Activated CD8-positive, alpha-beta T cell treated with anti-CD3 and anti-CD28 coated beads, Interleukin-2, amount 10 ng/mL, durations not matched to agents 7 days and 5 days (primary cell): ENCODE results near the gene ACSL5. TPM values are rescaled to one million over a fixed set of nuclear protein-coding genes. Genes with fewer than 3 reads are reported as not detected.
"Not testable (repeated sequence)": the region's sequence is repeated elsewhere in the genome, so short reads cannot be mapped to it uniquely, and the experiment has no call there.

Experiments used
- ATAC-seq: fragments of 150-1000 bp; cut with Tn5 transposase; one replicate; pipeline ENCODE4 v1.10.0; 2021; ENCODE audit warnings: moderate library complexity
- CTCF ChIA-PET: fragments of 350-600 bp; sonication (Branson Sonifier 250); formaldehyde crosslinking; loops from one replicate; lab custom pipeline; 2021; ENCODE audit warnings: antibody characterized with exemption; lab: Charles Lee
- POLR2A ChIA-PET: fragments of 350-600 bp; sonication (Branson Sonifier 250); formaldehyde crosslinking; loops from one replicate; lab custom pipeline; 2021; ENCODE audit warnings: antibody characterized with exemption; lab: Charles Lee
- DNase-seq: peaks from one replicate; pipeline ENCODE4 v3.0.0-alpha.2; 2020
- H3K27ac Mint-ChIP-seq: one replicate; pipeline ENCODE4 v1.8.0; 2021; ENCODE audit warnings: mild to moderate bottlenecking, mixed read lengths
- H3K27me3 Mint-ChIP-seq: one replicate; pipeline ENCODE4 v1.8.0; 2021; ENCODE audit warnings: low read depth, mixed read lengths
- H3K36me3 Mint-ChIP-seq: one replicate; pipeline ENCODE4 v1.8.0; 2021; ENCODE audit warnings: low read depth, mixed read lengths
- H3K4me1 Mint-ChIP-seq: one replicate; pipeline ENCODE4 v1.8.0; 2021; ENCODE audit warnings: low read depth, mixed read lengths
- H3K4me3 Mint-ChIP-seq: one replicate; pipeline ENCODE4 v1.8.0; 2021; ENCODE audit warnings: mild to moderate bottlenecking, mixed read lengths
- H3K9me3 Mint-ChIP-seq: one replicate; pipeline ENCODE4 v1.8.0; 2022; ENCODE audit warnings: mixed read lengths; ENCODE audit not compliant: insufficient read depth
- total RNA-seq, 2 experiments: library from RNA; stranded (reverse); gene quantifications; one replicate each; pipeline ENCODE4 v1.2.3, GENCODE V29; 2021

The ACSL5 gene
- total RNA-seq, 2 experiments from 2014 or later: 50.7 to 53.1 TPM

GRCh38 chr10:112367516-112367915 is 6.4 kb upstream of the ACSL5 start:
- H3K4me3 Mint-ChIP-seq: no peak overlapping the region
- no peak for DNase-seq
- H3K4me1 Mint-ChIP-seq: peaks cover 17% of the 10 kb centered on the region
- H3K27ac Mint-ChIP-seq: no peak overlapping the region
- H3K9me3 Mint-ChIP-seq: peaks cover 5% of the 10 kb centered on the region
- ChIA-PET CTCF (no interaction called here), POLR2A (no interaction called here)
- peaks cover 3% of the 10 kb centered on the region for H3K36me3 Mint-ChIP-seq
- no peak for ATAC-seq
- peaks cover 2% of the 10 kb centered on the region for H3K27me3 Mint-ChIP-seq

DNA sequence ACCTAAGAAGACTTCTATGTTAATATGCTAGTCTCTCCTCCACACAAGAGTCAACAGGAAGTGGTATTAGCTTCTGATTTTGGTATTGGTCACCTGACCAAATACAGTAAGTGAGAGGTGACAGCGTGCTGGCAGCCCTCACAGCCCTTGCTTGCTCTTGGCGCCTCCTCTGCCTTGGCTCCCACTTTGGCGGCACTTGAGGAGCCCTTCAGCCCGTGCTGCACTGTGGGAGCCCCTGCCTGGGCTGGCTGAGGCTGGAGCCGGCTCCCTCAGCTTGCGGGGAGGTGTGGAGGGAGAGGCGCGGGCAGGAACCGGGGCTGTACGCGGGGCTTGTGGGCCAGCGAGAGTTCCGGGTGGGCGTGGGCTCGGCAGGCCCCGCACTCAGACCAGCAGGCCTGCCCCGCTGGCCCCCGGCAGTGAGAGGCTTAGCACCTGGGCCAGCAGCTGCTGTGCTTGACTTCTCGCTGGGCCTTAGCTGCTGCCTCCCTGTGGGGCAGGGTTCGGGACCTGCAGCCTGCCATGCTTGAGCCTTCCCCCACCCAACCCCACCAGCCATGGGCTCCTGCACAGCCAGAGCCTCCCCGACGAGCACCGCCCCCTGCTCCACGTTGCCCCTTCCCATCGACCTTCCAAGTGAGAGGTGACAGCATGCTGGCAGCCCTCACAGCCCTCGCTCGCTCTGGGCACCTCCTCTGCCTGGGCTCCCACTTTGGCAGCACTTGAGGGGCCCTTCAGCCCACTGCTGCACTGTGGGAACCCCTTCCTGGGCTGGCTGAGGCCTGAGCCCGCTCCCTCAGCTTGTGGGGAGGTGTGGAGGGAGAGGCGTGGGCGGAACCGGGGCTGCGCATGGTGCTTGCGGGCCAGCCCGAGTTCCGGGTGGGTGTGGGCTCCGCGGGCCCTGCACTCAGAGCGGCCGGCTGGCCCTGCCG is 4.2 kb upstream of the ACSL5 start:
- H3K36me3 Mint-ChIP-seq: peaks cover 3% of the 10 kb centered on the region
- CTCF ChIA-PET: no interaction called here
- POLR2A ChIA-PET: no interaction called here
- no peak overlapping the region for H3K27ac Mint-ChIP-seq
- peaks cover 2% of the 10 kb centered on the region for H3K27me3 Mint-ChIP-seq
- DNase-seq (no peak), ATAC-seq (peak; percentile 46)
- H3K4me3 Mint-ChIP-seq: no peak overlapping the region
- peaks cover 33% of the 10 kb centered on the region for H3K4me1 Mint-ChIP-seq
- H3K9me3 Mint-ChIP-seq: peaks cover 5% of the 10 kb centered on the region

DNA sequence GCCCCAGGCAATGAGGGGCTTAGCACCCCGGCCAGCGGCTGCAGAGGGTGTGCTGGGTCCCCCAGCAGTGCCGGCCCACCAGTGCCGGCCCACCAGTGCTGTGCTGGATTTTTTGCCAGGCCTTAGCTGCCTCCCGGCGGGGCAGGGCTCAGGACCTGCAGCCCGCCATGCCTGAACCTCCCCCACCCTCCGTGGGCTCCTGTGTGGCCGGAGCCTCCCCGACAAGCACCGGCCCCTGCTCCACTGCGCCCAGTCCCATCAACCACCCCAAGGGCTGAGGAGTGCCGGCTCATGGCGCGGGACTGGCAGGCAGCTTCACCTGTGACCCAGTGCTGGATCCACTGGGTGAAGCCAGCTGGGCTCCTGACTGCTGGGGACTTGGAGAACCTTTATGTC is 3.5 kb upstream of the ACSL5 start:
- Mint-ChIP-seq H3K36me3 (peaks cover 3% of the 10 kb centered on the region), H3K27me3 (peaks cover 2% of the 10 kb centered on the region), H3K4me3 (no peak overlapping the region), H3K27ac (no peak overlapping the region), H3K9me3 (peaks cover 5% of the 10 kb centered on the region), H3K4me1 (peaks cover 39% of the 10 kb centered on the region)
- POLR2A ChIA-PET: no interaction called here
- CTCF ChIA-PET: no interaction called here
- no peak for ATAC-seq
- no peak for DNase-seq

DNA sequence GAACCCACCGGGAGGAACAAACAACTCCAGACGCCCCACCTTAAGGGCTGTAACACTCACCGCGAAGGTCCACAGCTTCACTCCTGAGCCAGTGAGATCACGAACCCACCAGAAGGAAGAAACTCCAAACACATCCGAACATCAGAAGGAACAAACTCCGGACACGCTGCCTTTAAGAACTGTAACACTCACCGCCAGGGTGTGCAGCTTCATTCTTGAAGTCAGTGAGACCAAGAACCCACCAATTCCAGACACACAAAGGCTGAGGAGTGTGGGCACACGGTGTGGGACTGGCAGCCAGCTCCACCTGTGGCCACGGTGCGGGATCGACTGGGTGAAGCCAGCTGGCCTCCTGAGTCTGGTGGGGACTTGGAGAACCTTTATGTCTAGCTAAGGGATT is 2.6 kb upstream of the ACSL5 start:
- POLR2A ChIA-PET, DNase-seq, H3K27me3 Mint-ChIP-seq, H3K36me3 Mint-ChIP-seq, H3K27ac Mint-ChIP-seq, CTCF ChIA-PET, H3K9me3 Mint-ChIP-seq, ATAC-seq, H3K4me3 Mint-ChIP-seq: not testable (repeated sequence)
- peaks cover 42% of the 10 kb centered on the region for H3K4me1 Mint-ChIP-seq

- H3K4me1 Mint-ChIP-seq: peaks cover 49% of the 10 kb centered on the region
- H3K9me3 Mint-ChIP-seq, DNase-seq, H3K36me3 Mint-ChIP-seq, H3K27ac Mint-ChIP-seq, H3K4me3 Mint-ChIP-seq, H3K27me3 Mint-ChIP-seq, ATAC-seq: not testable (repeated sequence)
- POLR2A ChIA-PET: interaction anchor here (0.7 kb wide), 1 partner anchor 74 kb away, joined by 3 read pairs; no protein-coding TSS in a partner anchor
- CTCF ChIA-PET: interaction anchor here (0.8 kb wide), 1 partner anchor 60 kb away, joined by 3 read pairs; no protein-coding TSS in a partner anchor
Observed at GRCh38 chr10:112372182-112372810, 1.6 kb upstream of the ACSL5 start.

DNA sequence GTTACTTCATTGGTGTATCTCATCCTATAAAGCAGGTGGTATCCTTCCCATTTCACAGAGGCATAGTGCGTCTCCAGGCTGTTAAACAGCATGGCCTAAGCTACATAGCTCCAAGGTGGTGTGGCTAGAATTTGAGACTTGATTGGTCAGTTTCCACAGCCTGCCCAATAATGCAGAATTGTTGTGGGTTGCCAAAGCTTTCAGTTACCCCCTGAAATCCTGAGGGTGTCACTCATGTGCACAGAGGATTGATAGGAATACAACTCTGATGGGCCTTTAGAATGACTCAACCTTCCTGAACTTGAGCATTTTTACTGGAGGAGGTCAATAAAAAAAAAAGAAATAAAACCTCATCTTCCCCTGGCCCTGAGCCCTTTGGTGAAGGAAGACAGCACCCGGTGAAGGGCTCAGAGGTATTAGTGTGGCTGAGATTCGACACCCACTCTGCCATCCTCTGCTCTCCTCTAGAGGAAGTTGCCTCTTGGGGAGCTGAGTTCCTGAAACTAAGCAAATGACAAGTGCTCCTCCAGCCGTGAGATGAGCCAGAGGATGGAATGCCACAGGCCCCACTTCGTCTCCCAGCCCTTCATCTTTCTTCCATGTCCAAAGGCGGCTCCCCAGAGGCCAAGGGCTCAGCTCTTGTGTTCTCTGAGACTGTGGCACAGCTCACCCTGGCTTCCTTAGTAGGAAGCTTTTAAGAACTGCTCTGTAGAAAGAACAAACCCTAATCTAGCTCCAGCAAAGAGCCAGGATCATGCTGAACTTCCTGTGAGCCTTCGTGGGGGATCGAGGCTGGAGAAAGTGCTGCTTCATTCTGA is 1.0 kb downstream of the ACSL5 start:
- peak; percentile 31 for ATAC-seq
- CTCF ChIA-PET: interaction anchor here (0.9 to 2.7 kb wide), 9 partner anchors 10 to 97 kb away, joined by 3 to 22 read pairs (median 8); partner anchors contain the start of genes VTI1A and ZDHHC6
- H3K27me3 Mint-ChIP-seq: no peaks in the 10 kb centered on the region
- H3K36me3 Mint-ChIP-seq: peaks cover 19% of the 10 kb centered on the region
- H3K4me1 Mint-ChIP-seq: peaks cover 65% of the 10 kb centered on the region
- POLR2A ChIA-PET: interaction anchor here (0.6 to 3.8 kb wide), 9 partner anchors 9 to 193 kb away, joined by 3 to 37 read pairs (median 4); partner anchors contain the start of genes GPAM, VTI1A and ZDHHC6
- H3K9me3 Mint-ChIP-seq: peaks cover 5% of the 10 kb centered on the region
- H3K4me3 Mint-ChIP-seq: peak overlapping the region; percentile 98
- peak overlapping the region; percentile 100 for H3K27ac Mint-ChIP-seq
- peak; percentile 42 for DNase-seq

GRCh38 chr10:112375721-112376395 is 1.9 kb downstream of the ACSL5 start:
- peak; percentile 61 for DNase-seq
- Mint-ChIP-seq H3K27me3 (no peaks in the 10 kb centered on the region), H3K4me3 (peak overlapping the region; percentile 98), H3K36me3 (peaks cover 28% of the 10 kb centered on the region), H3K27ac (peak overlapping the region; percentile 100), H3K4me1 (peaks cover 68% of the 10 kb centered on the region), H3K9me3 (peaks cover 5% of the 10 kb centered on the region)
- ChIA-PET CTCF (interaction anchor here (0.8 to 2.7 kb wide), 11 partner anchors 10 to 96 kb away, joined by 3 to 22 read pairs (median 6); partner anchors contain the start of genes VTI1A and ZDHHC6), POLR2A (interaction anchor here (0.9 to 3.8 kb wide), 10 partner anchors 8 to 192 kb away, joined by 3 to 37 read pairs (median 4); partner anchors contain the start of genes GPAM, VTI1A and ZDHHC6)
- peak; percentile 90 for ATAC-seq

DNA sequence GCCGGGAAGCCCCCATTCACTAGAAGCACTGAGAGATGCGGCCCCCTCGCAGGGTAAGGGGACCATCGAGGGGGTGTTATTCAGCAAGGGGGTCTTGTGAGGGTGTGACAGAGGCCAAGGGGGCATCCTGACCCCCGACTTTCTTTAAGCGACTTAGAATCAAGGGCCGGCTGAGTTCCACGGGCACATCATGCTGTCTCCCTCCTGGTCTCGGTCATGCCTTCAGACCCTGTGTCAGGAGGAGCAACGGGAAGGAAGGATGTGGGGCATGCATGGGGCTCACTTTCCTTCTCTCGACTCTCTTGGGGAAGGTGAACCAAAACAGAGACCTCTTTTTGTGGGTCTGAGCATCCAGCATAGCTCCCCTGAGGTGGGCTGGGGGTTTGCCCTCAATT is 2.5 kb downstream of the ACSL5 start:
- ChIA-PET CTCF (interaction anchor here (0.8 to 2.5 kb wide), 5 partner anchors 10 to 96 kb away, joined by 3 to 15 read pairs (median 4); no protein-coding TSS in a partner anchor), POLR2A (interaction anchor here (1.0 to 3.8 kb wide), 5 partner anchors 11 to 71 kb away, joined by 3 to 37 read pairs (median 6); partner anchors contain the start of genes VTI1A and ZDHHC6)
- Mint-ChIP-seq H3K27me3 (no peaks in the 10 kb centered on the region), H3K9me3 (peaks cover under 1% of the 10 kb centered on the region), H3K27ac (peak overlapping the region; percentile 100), H3K36me3 (peaks cover 31% of the 10 kb centered on the region), H3K4me3 (peak overlapping the region; percentile 98), H3K4me1 (peaks cover 63% of the 10 kb centered on the region)
- peak; percentile 27 for DNase-seq
- peak; percentile 37 for ATAC-seq

DNA sequence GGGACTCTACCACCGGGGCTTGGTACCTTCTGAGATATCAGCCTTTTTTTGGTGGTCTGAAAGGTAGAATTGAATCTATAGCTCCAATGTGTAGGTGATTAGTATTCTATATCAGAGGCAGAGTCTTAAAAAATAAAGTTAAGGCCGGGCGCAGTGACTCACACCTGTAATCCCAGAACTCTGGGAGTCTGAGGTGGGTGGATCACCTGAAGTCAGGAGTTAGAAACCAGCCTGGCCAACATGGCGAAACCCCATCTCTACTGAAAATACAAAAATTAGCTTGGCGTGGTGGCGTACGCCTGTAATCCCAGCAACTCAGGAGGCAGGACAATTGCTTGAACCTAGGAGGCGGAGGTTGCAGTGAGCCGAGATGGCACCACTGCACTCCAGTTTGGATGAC is 3.2 kb downstream of the ACSL5 start:
- H3K9me3 Mint-ChIP-seq, DNase-seq, H3K27me3 Mint-ChIP-seq, ATAC-seq: not testable (repeated sequence)
- Mint-ChIP-seq H3K27ac (peak overlapping the region; percentile 67), H3K36me3 (peaks cover 31% of the 10 kb centered on the region), H3K4me3 (peak overlapping the region; percentile 98), H3K4me1 (peaks cover 61% of the 10 kb centered on the region)
- ChIA-PET POLR2A (interaction anchor here (1.2 to 3.8 kb wide), 3 partner anchors 10 to 70 kb away, joined by 3 to 37 read pairs (median 11); partner anchors contain the start of genes VTI1A and ZDHHC6), CTCF (interaction anchor here (2.5 kb wide), 1 partner anchor 9 kb away, joined by 15 read pairs; no protein-coding TSS in a partner anchor)

DNA sequence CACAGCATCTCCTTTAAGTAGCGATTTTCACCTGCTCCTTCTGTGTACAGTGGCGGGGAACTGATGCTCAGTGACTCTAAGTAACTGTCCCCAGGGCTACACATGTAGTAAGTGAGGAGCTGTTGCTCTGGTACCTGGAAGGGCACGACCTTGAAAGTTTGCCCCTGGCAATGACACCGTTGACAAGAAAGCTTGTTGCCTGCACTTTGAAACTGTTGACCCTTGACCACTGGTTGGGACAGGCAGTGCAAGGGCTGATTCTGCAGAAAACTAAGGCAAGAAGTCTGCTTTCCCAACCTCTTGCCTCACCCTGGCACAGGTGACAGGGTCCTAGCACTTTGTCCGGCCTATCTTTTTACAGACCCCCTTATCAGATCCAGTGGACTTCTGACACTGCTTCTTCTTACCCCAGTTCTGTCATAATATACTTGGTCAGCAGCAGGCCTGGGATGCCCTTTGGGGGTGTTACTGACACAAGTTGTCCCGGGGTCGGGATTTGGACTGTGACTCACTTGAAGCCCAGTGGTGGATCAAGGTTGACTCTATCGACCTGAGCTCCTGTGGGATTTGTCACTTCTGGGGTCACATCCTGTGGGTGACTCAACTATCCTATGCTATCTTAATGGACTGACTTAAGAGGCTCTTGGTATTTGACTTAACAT is 5.8 kb downstream of the ACSL5 start:
- no peak for DNase-seq
- H3K4me1 Mint-ChIP-seq: peaks cover 44% of the 10 kb centered on the region
- POLR2A ChIA-PET: interaction anchor here (0.8 to 2.1 kb wide), 2 partner anchors 67 to 71 kb away, joined by 3 to 6 read pairs; partner anchors contain the start of gene VTI1A
- CTCF ChIA-PET: no interaction called here
- H3K27me3 Mint-ChIP-seq: no peaks in the 10 kb centered on the region
- peaks cover 41% of the 10 kb centered on the region for H3K36me3 Mint-ChIP-seq
- ATAC-seq: no peak
- H3K4me3 Mint-ChIP-seq: no peak overlapping the region
- H3K9me3 Mint-ChIP-seq: no peaks in the 10 kb centered on the region
- peak overlapping the region; percentile 23 for H3K27ac Mint-ChIP-seq
